Measurements from ENCODE around the gene GJC1.

GRCh38 chr17:44757045-44757917 lies 72.8 kb downstream of the GJC1 start:
- no peak for TF ChIP-seq CTCF (conservative IDR thresholded peaks at IDR 0.05 in 1 of 2, IDR thresholded peaks at IDR 0.05 in 1 of 2; ENCODE audit: extremely low read depth in 1 of 2, insufficient read depth in 1 of 2, low read depth in 1 of 2, low read length in 2 of 2)
- TF ChIP-seq EZH2 (IDR thresholded peaks at IDR 0.05; ENCODE audit: borderline replicate concordance, low read length) = no peak
